Astrocyte (in vitro differentiated cells and primary cell): ENCODE results near the gene DUSP5. TPM values are rescaled to one million over a fixed set of nuclear protein-coding genes. Genes with fewer than 3 reads are reported as not detected.

Source experiments
- DNase-seq: peaks from one replicate; pipeline ENCODE4 v3.0.0-alpha.2; 2010; ENCODE audit warnings: low read depth
- FAIRE-seq: peaks from 2 replicates; lab custom pipeline; 2011; peaks lifted over from hg19 to GRCh38; lab: Jason Lieb, UNC
- H2AFZ ChIP-seq: 2 replicates; pipeline ENCODE4 v1.6.0; 2012; ENCODE audit warnings: low read depth, low read length, inconsistent platforms
- H3K27ac ChIP-seq: 2 replicates; pipeline ENCODE4 v1.5.1; 2011; ENCODE audit warnings: low read depth, low read length, inconsistent platforms
- H3K27me3 ChIP-seq: 2 replicates; pipeline ENCODE4 v1.6.0; 2011; ENCODE audit warnings: low read length, inconsistent platforms; ENCODE audit not compliant: insufficient read depth
- H3K36me3 ChIP-seq: 2 replicates; pipeline ENCODE4 v1.5.1; 2011; ENCODE audit warnings: low read length, inconsistent platforms; ENCODE audit not compliant: insufficient read depth
- H3K4me1 ChIP-seq: 2 replicates; pipeline ENCODE4 v1.5.1; 2011; ENCODE audit warnings: low read length, inconsistent platforms; ENCODE audit not compliant: insufficient read depth
- H3K4me2 ChIP-seq: 2 replicates; pipeline ENCODE4 v1.6.0; 2012; ENCODE audit warnings: low read length, inconsistent platforms
- H3K4me3 ChIP-seq: 2 replicates; pipeline ENCODE4 v1.5.1; 2011; ENCODE audit warnings: low read depth, mild to moderate bottlenecking, low read length, inconsistent platforms; ENCODE audit not compliant: insufficient read depth
- H3K79me2 ChIP-seq: 2 replicates; pipeline ENCODE4 v1.6.0; 2012; ENCODE audit warnings: mild to moderate bottlenecking, low read length, inconsistent platforms; ENCODE audit not compliant: insufficient read depth
- H3K9ac ChIP-seq: 2 replicates; pipeline ENCODE4 v1.6.0; 2012; ENCODE audit warnings: mild to moderate bottlenecking, low read length, inconsistent platforms
- H3K9me3 ChIP-seq: 2 replicates; pipeline ENCODE4 v1.5.1; 2012; ENCODE audit warnings: low read depth, mild to moderate bottlenecking, low read length, inconsistent platforms; ENCODE audit not compliant: insufficient read depth
- H4K20me1 ChIP-seq: 2 replicates; pipeline ENCODE4 v1.6.0; 2012; ENCODE audit warnings: low read length, inconsistent platforms; ENCODE audit not compliant: insufficient read depth
- H3K27ac Mint-ChIP-seq: one replicate; pipeline ENCODE4 v1.8.0; 2021; ENCODE audit warnings: mild to moderate bottlenecking, mixed read lengths; ENCODE audit not compliant: unreplicated experiment
- H3K27me3 Mint-ChIP-seq: one replicate; pipeline ENCODE4 v1.8.0; 2021; ENCODE audit warnings: low read depth, mixed read lengths; ENCODE audit not compliant: unreplicated experiment
- H3K36me3 Mint-ChIP-seq: one replicate; pipeline ENCODE4 v1.8.0; 2021; ENCODE audit warnings: low read depth, mixed read lengths; ENCODE audit not compliant: unreplicated experiment
- H3K4me1 Mint-ChIP-seq: one replicate; pipeline ENCODE4 v1.8.0; 2021; ENCODE audit warnings: low read depth, mixed read lengths; ENCODE audit not compliant: unreplicated experiment
- H3K4me3 Mint-ChIP-seq: one replicate; pipeline ENCODE4 v1.8.0; 2021; ENCODE audit warnings: mild to moderate bottlenecking, moderate library complexity, mixed read lengths; ENCODE audit not compliant: unreplicated experiment
- H3K9me3 Mint-ChIP-seq: one replicate; pipeline ENCODE4 v1.8.0; 2021; ENCODE audit warnings: mild to moderate bottlenecking, mixed read lengths; ENCODE audit not compliant: unreplicated experiment
- EZH2 ChIP-seq: IDR thresholded peaks from 2 replicates; pipeline ENCODE4 v1.6.1; 2012; ENCODE audit warnings: mild to moderate bottlenecking, low read length, inconsistent platforms; ENCODE audit not compliant: insufficient read depth
- total RNA-seq: library from RNA; stranded (reverse); gene quantifications from 2 replicates; pipeline ENCODE4 v1.2.1, GENCODE V29; 2021
- TF ChIP-seq, protein P1 (sequence below): IDR thresholded peaks from 2 replicates; pipeline ENCODE4 v1.5.1; 2011; ENCODE audit warnings: low read depth, mild to moderate bottlenecking, inconsistent platforms, low read length, moderate library complexity; ENCODE audit not compliant: insufficient read depth

Gene DUSP5
- total RNA-seq, 1 donor from 2014 or later = 36.4 TPM

GRCh38 chr10:110455446-110455845 lies 42.3 kb upstream of the DUSP5 start:
- TF ChIP-seq EZH2 = no peak
- TF ChIP-seq, protein P1, sequence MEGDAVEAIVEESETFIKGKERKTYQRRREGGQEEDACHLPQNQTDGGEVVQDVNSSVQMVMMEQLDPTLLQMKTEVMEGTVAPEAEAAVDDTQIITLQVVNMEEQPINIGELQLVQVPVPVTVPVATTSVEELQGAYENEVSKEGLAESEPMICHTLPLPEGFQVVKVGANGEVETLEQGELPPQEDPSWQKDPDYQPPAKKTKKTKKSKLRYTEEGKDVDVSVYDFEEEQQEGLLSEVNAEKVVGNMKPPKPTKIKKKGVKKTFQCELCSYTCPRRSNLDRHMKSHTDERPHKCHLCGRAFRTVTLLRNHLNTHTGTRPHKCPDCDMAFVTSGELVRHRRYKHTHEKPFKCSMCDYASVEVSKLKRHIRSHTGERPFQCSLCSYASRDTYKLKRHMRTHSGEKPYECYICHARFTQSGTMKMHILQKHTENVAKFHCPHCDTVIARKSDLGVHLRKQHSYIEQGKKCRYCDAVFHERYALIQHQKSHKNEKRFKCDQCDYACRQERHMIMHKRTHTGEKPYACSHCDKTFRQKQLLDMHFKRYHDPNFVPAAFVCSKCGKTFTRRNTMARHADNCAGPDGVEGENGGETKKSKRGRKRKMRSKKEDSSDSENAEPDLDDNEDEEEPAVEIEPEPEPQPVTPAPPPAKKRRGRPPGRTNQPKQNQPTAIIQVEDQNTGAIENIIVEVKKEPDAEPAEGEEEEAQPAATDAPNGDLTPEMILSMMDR = no peak
- H3K27me3 Mint-ChIP-seq = peaks cover 26% of the 10 kb centered on the region

DNA sequence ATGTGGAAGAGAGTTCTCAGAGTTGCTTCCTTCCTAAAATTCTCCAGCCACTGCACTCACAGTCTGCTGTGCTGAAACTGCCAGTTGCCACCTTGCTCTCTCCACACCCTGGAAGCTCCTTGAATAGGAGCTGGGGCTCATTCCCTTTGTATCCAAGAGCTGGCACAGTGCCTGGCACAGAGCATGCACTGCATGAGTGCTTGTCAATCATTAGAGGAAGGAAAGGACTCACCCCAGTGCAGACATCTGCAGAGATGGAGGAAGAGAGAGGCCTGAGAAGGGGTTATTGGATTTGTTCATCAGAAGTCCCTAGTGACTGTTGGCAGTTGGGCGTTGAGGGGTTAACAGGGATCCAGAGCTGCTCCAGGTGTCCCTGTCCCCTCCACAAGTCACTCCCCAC lies 41.7 kb upstream of the DUSP5 start:
- Mint-ChIP-seq H3K9me3 (no peaks in the 10 kb centered on the region), H3K4me1 (peaks cover 25% of the 10 kb centered on the region), H3K27ac (no peak overlapping the region), H3K4me3 (no peak overlapping the region), H3K27me3 (peaks cover 26% of the 10 kb centered on the region), H3K36me3 (no peaks in the 10 kb centered on the region)
- TF ChIP-seq EZH2 = no peak
- TF ChIP-seq, protein P1 = no peak
- Histone ChIP-seq H3K9ac (no peak overlapping the region), H3K27ac (no peak overlapping the region), H2AFZ (no peak overlapping the region), H4K20me1 (no peaks in the 10 kb centered on the region), H3K27me3 (no peaks in the 10 kb centered on the region), H3K79me2 (no peaks in the 10 kb centered on the region), H3K9me3 (no peaks in the 10 kb centered on the region), H3K4me3 (no peak overlapping the region), H3K36me3 (no peaks in the 10 kb centered on the region), H3K4me2 (no peak overlapping the region), H3K4me1 (peaks cover 20% of the 10 kb centered on the region)
- FAIRE-seq (no peak), DNase-seq (no peak)

More at GRCh38 chr10:110455446-110455845, 42.3 kb upstream of the DUSP5 start:
- H2AFZ ChIP-seq = no peak overlapping the region
- no peak overlapping the region for H3K4me2 ChIP-seq
- DNase-seq (no peak), FAIRE-seq (no peak)
- no peak overlapping the region for H3K4me3 Mint-ChIP-seq
- H3K36me3 ChIP-seq = no peaks in the 10 kb centered on the region
- H3K9ac ChIP-seq = no peak overlapping the region
- no peaks in the 10 kb centered on the region for H3K9me3 Mint-ChIP-seq
- H3K79me2 ChIP-seq = no peaks in the 10 kb centered on the region
- H3K27ac ChIP-seq = no peak overlapping the region
- H3K4me1 ChIP-seq = peaks cover 15% of the 10 kb centered on the region
- no peaks in the 10 kb centered on the region for H3K9me3 ChIP-seq
- no peaks in the 10 kb centered on the region for H4K20me1 ChIP-seq
- H3K27me3 ChIP-seq = no peaks in the 10 kb centered on the region
- peaks cover 19% of the 10 kb centered on the region for H3K4me1 Mint-ChIP-seq
- H3K27ac Mint-ChIP-seq = no peak overlapping the region
- no peaks in the 10 kb centered on the region for H3K36me3 Mint-ChIP-seq
- no peak overlapping the region for H3K4me3 ChIP-seq

- Mint-ChIP-seq H3K4me1 (peaks cover 29% of the 10 kb centered on the region), H3K27me3 (peaks cover 26% of the 10 kb centered on the region), H3K9me3 (no peaks in the 10 kb centered on the region), H3K27ac (no peak overlapping the region), H3K36me3 (no peaks in the 10 kb centered on the region), H3K4me3 (no peak overlapping the region)
- Histone ChIP-seq H3K4me2 (no peak overlapping the region), H3K9ac (no peak overlapping the region), H4K20me1 (no peaks in the 10 kb centered on the region), H3K79me2 (no peaks in the 10 kb centered on the region), H3K27ac (no peak overlapping the region), H3K27me3 (no peaks in the 10 kb centered on the region), H3K4me1 (peaks cover 20% of the 10 kb centered on the region), H3K36me3 (no peaks in the 10 kb centered on the region), H2AFZ (no peak overlapping the region), H3K4me3 (no peak overlapping the region), H3K9me3 (no peaks in the 10 kb centered on the region)
- DNase-seq (peak; percentile 42), FAIRE-seq (no peak)
- no peak for TF ChIP-seq EZH2
- TF ChIP-seq, protein P1 = no peak
Measured at GRCh38 chr10:110456523-110457091, 41.1 kb upstream of the DUSP5 start.
